DMS79 treated with DMSO at 0.1 percent for 48 hours (cell line): ENCODE measurements around the gene NPLOC4.

ENCODE experiments used
- DNase-seq: peaks from one replicate; lab custom pipeline; 2025; lab: John Stamatoyannopoulos, UW

NPLOC4 gene

GRCh38 chr17:81518785-81519283 is 118.1 kb downstream of the NPLOC4 start:
- DNase-seq: no peak

GRCh38 chr17:81518113-81518784 is 118.7 kb downstream of the NPLOC4 start:
- peak; percentile 18 for DNase-seq

- no peak for DNase-seq
These were observed 119.4 kb downstream of the NPLOC4 start for GRCh38 chr17:81517339-81518112.

- DNase-seq: no peak
These were observed 119.9 kb downstream of the NPLOC4 start for GRCh38 chr17:81517009-81517338.

GRCh38 chr17:81516439-81516838 is 120.5 kb downstream of the NPLOC4 start:
- DNase-seq: no peak

- no peak for DNase-seq
These were observed 121.3 kb downstream of the NPLOC4 start for GRCh38 chr17:81515530-81516041.

GRCh38 chr17:81514739-81515529 is 122.0 kb downstream of the NPLOC4 start:
- DNase-seq: peak; percentile 26

GRCh38 chr17:81514489-81514738 is 122.5 kb downstream of the NPLOC4 start:
- no peak for DNase-seq

- no peak for DNase-seq
These were observed 123.0 kb downstream of the NPLOC4 start for GRCh38 chr17:81513753-81514488.

- DNase-seq: peak; percentile 31
These were observed 123.5 kb downstream of the NPLOC4 start for GRCh38 chr17:81513372-81513752.

GRCh38 chr17:81512562-81513371 is 124.1 kb downstream of the NPLOC4 start, which contains the start of gene ACTG1:
Gene ACTG1 (minus strand): TSS chr17:81512799. CDS start chr17:81512354, 445 bp downstream.
- peak; percentile 54 for DNase-seq

GRCh38 chr17:81511804-81512561 is 124.9 kb downstream of the NPLOC4 start:
- DNase-seq: no peak

- DNase-seq: no peak
These were observed 125.4 kb downstream of the NPLOC4 start for GRCh38 chr17:81511554-81511803.

GRCh38 chr17:81510785-81511553 is 125.9 kb downstream of the NPLOC4 start:
- no peak for DNase-seq

- no peak for DNase-seq
These were observed 126.7 kb downstream of the NPLOC4 start for GRCh38 chr17:81509972-81510784.

- no peak for DNase-seq
These were observed 127.5 kb downstream of the NPLOC4 start for GRCh38 chr17:81509207-81509971.

- DNase-seq: no peak
These were observed 128.2 kb downstream of the NPLOC4 start for GRCh38 chr17:81508639-81509206.
